HK-2 (cell line): ENCODE results near the gene IL20.

Experiments used
- DNase-seq: peaks from one replicate; pipeline ENCODE4 v3.0.0-alpha.2; 2018; ENCODE audit not compliant: unreplicated experiment

The IL20 gene

GRCh38 chr1:206902702-206903101 lies 37.3 kb downstream of the IL20 start:
- no peak for DNase-seq

- no peak for DNase-seq
Observed at GRCh38 chr1:206903687-206904086, 38.3 kb downstream of the IL20 start.

- DNase-seq = no peak
Observed at GRCh38 chr1:206904423-206905142, 39.2 kb downstream of the IL20 start.

GRCh38 chr1:206905295-206906164 lies 40.1 kb downstream of the IL20 start:
- peak; percentile 75 for DNase-seq

- no peak for DNase-seq
Observed at GRCh38 chr1:206907304-206907991, 42.0 kb downstream of the IL20 start.

GRCh38 chr1:206908038-206908437 lies 42.6 kb downstream of the IL20 start:
- DNase-seq = peak; percentile 28

GRCh38 chr1:206909161-206909882 lies 43.9 kb downstream of the IL20 start:
- DNase-seq = peak; percentile 65

- no peak for DNase-seq
Observed at GRCh38 chr1:206909883-206910318, 44.5 kb downstream of the IL20 start.

- DNase-seq = no peak
Observed at GRCh38 chr1:206911064-206911663, 45.7 kb downstream of the IL20 start.

- peak; percentile 73 for DNase-seq
Observed at GRCh38 chr1:206912445-206913095, 47.1 kb downstream of the IL20 start.

- DNase-seq = no peak
Observed at GRCh38 chr1:206913766-206914537, 48.5 kb downstream of the IL20 start.

GRCh38 chr1:206915030-206915735 lies 49.8 kb downstream of the IL20 start:
- no peak for DNase-seq

- DNase-seq = no peak
Observed at GRCh38 chr1:206916000-206916709, 50.7 kb downstream of the IL20 start.

GRCh38 chr1:206918076-206918475 lies 52.7 kb downstream of the IL20 start:
- no peak for DNase-seq
